22Rv1 (cell line): Measurements from ENCODE around the gene GPR132.

Source experiments
- ZFX ChIP-seq: fragments of 450-650 bp; IDR thresholded peaks from 2 replicates; pipeline ENCODE4 v1.6.1; 2017; ENCODE audit warnings: antibody characterized with exemption, borderline replicate concordance
- TF ChIP-seq, protein P1 (sequence below): fragments of 450-650 bp; IDR thresholded peaks from 2 replicates; pipeline ENCODE4 v1.5.1; 2017; ENCODE audit warnings: mild to moderate bottlenecking

DNA sequence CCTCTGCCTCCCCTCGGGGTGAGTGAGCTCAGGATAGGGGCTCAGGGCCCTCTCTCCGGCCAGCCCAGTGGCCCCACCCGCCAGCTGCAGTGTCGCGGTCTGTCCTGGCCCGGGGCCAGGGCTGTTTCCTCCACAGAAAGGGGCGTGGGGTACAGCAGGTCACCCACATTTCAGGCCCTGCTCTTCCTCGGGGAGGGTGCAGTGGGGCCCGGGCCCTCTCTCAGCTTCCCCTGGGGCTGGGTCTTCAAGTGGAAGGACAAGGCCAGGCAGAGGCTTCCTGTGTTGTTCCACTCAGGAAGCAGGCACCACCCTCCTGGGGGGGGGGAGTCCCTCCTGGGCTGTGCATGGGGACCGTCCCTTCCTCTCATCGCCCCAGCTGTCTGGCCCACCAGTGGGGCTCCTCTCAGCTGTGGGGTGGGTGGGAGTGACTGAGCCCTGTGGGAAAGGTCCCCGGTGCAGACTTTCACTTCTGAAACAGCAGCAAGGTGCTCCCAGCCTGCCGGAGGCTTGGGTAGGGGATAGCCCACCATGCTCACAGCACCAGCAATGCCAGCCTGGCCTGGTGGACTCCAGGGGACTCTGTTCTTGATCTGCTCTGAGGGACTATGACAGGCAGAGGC is 3.7 kb downstream of the GPR132 start:
- TF ChIP-seq, protein P1, sequence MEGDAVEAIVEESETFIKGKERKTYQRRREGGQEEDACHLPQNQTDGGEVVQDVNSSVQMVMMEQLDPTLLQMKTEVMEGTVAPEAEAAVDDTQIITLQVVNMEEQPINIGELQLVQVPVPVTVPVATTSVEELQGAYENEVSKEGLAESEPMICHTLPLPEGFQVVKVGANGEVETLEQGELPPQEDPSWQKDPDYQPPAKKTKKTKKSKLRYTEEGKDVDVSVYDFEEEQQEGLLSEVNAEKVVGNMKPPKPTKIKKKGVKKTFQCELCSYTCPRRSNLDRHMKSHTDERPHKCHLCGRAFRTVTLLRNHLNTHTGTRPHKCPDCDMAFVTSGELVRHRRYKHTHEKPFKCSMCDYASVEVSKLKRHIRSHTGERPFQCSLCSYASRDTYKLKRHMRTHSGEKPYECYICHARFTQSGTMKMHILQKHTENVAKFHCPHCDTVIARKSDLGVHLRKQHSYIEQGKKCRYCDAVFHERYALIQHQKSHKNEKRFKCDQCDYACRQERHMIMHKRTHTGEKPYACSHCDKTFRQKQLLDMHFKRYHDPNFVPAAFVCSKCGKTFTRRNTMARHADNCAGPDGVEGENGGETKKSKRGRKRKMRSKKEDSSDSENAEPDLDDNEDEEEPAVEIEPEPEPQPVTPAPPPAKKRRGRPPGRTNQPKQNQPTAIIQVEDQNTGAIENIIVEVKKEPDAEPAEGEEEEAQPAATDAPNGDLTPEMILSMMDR: no peak
- TF ChIP-seq ZFX: no peak
